ENCODE measurements around the gene SMG6.

Gene SMG6

GRCh38 chr17:2011411-2012371 is 291.9 kb downstream of the SMG6 start:
- ATAC-seq = no peak
- TF ChIP-seq SNAI2 (CRISPR knock-in tag; IDR thresholded peaks at IDR 0.05) (no peak), PPARA (CRISPR knock-in tag; IDR thresholded peaks at IDR 0.05; ENCODE audit: borderline replicate concordance) (no peak), ZFP3 (CRISPR knock-in tag; IDR thresholded peaks at IDR 0.05) (no peak), ZNF8 (CRISPR knock-in tag; IDR thresholded peaks at IDR 0.05) (no peak), ISL1 (CRISPR knock-in tag; IDR thresholded peaks at IDR 0.05) (no peak), CSRNP3 (CRISPR knock-in tag; IDR thresholded peaks at IDR 0.05) (no peak), POU6F1 (CRISPR knock-in tag; IDR thresholded peaks at IDR 0.05; ENCODE audit: borderline replicate concordance, low read depth) (no peak), ESRRG (CRISPR knock-in tag; IDR thresholded peaks at IDR 0.05) (no peak), TOX (CRISPR knock-in tag; IDR thresholded peaks at IDR 0.05; ENCODE audit: borderline replicate concordance) (no peak), ZNF565 (CRISPR knock-in tag; conservative IDR thresholded peaks at IDR 0.05; ENCODE audit: low read depth) (no peak), ZC3H10 (CRISPR knock-in tag; IDR thresholded peaks at IDR 0.05) (no peak), ZFP30 (CRISPR knock-in tag; IDR thresholded peaks at IDR 0.05) (no peak)
